NCI-H146 treated with DMSO at 0.1 percent for 48 hours (cell line): Measurements from ENCODE around the gene EGFL7.

Experiments used
- DNase-seq: peaks from one replicate; lab custom pipeline; 2025; ENCODE audit not compliant: unreplicated experiment; lab: John Stamatoyannopoulos, UW

EGFL7 gene

GRCh38 chr9:136662656-136663581 lies at the start of gene EGFL7:
Gene EGFL7 (plus strand): TSS chr9:136662916. CDS start chr9:136668283, 5,367 bp downstream.
- no peak for DNase-seq

GRCh38 chr9:136613824-136614371 lies 48.8 kb upstream of the EGFL7 start:
- no peak for DNase-seq

- DNase-seq: no peak
Measured at GRCh38 chr9:136614372-136614922, 48.3 kb upstream of the EGFL7 start.

- DNase-seq: no peak
Measured at GRCh38 chr9:136614967-136615623, 47.6 kb upstream of the EGFL7 start.

GRCh38 chr9:136615631-136616306 lies 46.9 kb upstream of the EGFL7 start:
- no peak for DNase-seq

DNA sequence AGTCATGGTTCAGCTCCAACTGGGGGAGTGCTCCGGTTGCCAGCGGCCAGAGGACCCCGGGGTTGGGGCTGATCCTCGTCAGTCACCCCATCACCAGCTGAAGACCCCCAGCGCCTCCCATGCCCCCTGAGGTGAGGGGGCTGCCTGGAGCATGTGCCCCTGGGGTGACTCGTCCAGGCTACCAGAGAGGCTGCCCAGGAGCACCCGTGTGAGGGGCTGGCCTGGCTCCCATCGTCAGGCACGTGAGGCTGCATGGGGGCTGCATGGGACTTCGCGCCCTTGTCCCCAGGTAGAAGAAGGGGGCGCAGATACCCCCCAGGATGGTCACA lies 46.4 kb upstream of the EGFL7 start:
- DNase-seq: no peak

DNA sequence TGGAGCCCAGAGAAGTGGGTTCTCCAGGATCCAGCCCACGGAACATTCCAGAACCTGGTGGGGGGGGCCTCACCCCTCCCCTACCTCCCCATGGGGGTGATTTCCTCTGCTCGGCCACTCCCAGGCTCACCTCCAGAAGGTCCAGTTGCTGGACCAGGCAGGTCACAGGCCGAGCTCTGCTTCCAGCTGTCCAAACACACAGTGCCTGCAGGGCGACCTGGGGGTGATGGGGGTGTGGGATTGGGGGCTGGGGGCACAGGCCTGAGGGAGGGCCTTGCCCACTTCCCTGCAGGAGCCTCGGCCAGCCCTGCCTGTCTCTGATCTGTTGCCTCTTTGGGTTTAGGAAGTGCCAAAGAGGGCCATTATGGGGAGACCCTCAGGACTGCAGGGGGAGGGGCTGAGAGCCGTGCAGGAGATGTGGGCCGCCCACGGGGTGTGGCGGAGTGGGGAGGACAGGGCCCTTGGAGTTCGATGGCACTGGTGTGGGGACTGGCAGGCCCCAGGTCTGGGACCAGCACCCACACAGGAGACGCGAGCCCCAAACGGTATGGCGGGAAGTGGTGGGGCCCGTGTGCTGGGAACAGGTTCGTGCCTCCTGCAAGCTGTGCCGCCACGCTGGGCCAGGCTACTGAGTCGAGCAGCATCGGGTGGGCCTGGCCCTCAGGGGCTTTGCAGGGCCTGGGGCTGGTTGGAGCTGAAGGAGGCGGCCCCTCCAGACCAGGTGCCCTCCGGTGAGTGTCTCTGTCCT lies 45.6 kb upstream of the EGFL7 start:
- DNase-seq: no peak

- no peak for DNase-seq
Measured at GRCh38 chr9:136617746-136618579, 44.8 kb upstream of the EGFL7 start.

DNA sequence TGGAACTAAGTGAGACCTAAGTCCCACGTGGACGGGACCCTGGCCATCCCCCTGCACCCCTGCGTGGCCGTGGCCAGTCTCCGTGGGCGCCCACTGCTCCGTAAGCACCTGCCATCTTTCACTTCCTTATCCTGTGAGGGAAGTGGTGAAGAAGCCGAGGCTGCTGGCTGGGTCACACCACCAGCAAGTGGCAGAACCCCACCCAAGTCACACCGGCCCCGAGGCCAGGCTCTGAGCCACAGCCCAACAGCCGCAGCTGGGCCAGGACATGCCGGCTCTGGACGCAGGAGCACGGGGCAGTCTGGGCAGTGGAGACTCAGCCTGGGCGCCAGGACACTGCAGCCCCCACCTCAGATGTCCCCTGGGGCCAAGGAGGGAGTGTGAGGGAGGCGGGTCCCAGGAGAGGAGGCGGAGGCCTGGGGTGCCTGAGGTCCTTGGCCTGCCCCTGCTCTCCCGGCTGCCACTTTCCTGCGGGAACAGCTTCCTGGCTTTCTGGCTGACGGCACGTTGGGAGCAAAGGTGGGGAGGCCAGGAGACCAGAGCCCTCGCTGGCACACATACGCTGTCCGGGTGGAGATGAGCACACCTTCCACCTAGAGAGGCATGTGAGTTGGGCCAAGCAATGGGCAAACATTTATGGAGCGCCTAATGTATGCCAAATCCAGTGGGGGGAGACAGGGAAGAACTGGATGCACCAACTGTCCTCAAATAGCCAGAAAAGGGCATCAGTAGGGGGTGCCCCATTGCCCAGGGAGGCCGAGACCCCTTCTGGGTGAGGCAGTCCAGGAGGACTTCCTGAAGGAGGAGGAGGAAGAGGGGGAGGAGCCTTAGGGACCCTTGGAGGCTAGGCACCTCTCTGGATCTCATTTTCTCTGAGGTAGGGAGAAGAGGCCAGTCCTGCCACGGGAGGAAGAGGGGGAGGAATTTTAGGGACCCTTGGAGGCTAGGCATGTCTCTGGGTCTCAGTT lies 43.9 kb upstream of the EGFL7 start:
- no peak for DNase-seq

DNA sequence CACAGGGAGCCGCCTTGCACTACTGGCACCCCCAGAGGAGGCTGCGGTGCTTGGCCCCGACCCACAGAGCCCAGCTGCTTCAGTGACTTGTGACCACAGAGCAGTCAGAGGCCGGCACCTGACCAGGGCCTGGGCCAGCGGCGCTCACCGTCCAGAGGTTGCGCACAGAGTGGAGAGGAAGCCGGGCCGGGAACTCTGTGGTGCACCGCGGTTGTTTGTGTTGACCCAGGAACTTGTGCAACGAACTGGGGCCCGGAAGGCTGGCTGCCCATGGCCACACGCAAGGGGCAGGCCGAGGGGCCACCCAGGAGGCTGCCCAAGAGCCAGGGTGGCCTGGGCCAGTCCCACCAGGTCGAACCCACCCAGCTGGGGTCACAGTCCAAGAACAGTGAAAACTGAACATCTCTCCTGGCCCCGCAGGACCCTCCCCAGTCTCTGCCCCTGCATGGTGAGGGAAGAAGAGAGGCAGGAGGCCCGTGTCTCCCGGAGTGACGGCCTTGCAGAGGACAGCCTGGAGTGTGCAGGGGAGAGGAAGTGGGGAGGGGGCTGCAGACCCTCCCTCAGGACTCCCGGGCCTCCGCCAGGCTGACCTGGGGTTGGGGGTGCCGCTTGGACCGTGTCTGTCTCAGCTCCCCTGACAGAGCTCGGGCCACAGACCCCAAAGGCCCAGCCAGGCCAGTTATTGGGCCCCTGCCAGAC lies 42.8 kb upstream of the EGFL7 start:
- DNase-seq: no peak

DNA sequence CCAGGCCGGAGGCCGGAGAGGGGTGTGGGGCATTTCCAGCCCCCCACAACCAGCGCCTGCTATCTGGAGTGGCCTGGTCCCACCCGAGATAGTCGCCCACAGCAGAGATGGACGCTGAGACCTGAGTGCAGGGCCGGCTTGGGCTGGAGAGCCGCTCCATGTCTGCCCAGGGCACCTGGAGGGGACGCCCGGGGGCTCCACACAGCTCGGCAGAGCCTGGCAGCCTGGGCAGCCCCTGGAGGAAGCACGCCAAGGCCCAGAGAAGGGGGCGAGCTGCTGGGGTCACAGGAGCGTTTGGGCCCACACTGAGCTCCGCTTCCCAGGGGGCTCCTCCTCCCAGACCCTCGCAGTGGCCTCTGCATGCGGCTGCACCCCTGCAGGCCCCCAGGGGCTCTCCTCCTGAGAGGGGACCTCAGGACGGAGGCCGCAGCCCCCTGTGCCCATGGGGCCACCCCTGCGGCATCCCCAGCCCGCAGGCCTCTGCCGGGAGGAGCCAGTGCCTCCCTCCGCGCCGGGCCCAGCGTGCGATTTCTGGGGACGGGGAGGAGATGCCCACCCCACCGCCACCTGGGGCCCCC lies 42.2 kb upstream of the EGFL7 start:
- no peak for DNase-seq

- DNase-seq: no peak
Measured at GRCh38 chr9:136621019-136621733, 41.5 kb upstream of the EGFL7 start.

GRCh38 chr9:136621734-136622093 lies 41.0 kb upstream of the EGFL7 start:
- no peak for DNase-seq

- DNase-seq: no peak
Measured at GRCh38 chr9:136622538-136622948, 40.2 kb upstream of the EGFL7 start.

GRCh38 chr9:136623016-136623841 lies 39.5 kb upstream of the EGFL7 start:
- DNase-seq: no peak

DNA sequence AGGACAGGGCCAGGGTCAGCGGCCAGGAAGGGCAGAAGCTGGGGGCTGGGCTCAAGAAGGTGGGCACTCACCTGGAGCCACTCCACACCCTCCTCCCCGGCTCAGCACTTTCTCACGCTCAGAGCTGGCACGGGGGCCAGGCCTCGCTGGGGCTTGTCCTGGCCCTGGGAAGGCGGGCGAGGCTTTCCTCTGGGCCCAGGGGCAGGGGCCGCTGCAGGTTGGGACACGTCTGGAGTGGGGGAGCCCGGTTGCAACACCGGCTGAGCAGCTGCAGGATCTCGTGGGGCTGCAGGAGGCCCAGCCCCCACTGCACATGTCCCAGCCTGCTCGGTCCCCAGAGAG lies 38.9 kb upstream of the EGFL7 start:
- DNase-seq: no peak
